SJSA1 (cell line): ENCODE data around the gene KAZN. TPM values are rescaled to one million over a fixed set of nuclear protein-coding genes. Genes with fewer than 3 reads are reported as not detected.

Source experiments
- DNase-seq, 2 experiments: peaks; one replicate each; pipeline ENCODE4 v3.0.0-alpha.2; 2015 to 2020; ENCODE audit warnings: low spot score in 2 of 2, low read depth in 1 of 2
- H3K27ac ChIP-seq: fragments of 250-450 bp; sonication (Bioruptor Pico); 2 replicates; pipeline ENCODE4 v1.5.1; 2020; ENCODE audit warnings: mild to moderate bottlenecking, moderate library complexity
- H3K27me3 ChIP-seq: fragments of 250-450 bp; sonication (Bioruptor Pico); replicated peaks from 2 replicates; pipeline ENCODE4 v1.5.1; 2020; ENCODE audit warnings: mild to moderate bottlenecking, moderate library complexity
- H3K36me3 ChIP-seq: fragments of 250-450 bp; sonication (Bioruptor Pico); 2 replicates; pipeline ENCODE4 v1.5.1; 2020; ENCODE audit warnings: mild to moderate bottlenecking
- H3K4me1 ChIP-seq: fragments of 250-450 bp; sonication (Bioruptor Pico); replicated peaks from 2 replicates; pipeline ENCODE4 v1.6.1; 2021; ENCODE audit warnings: mild to moderate bottlenecking
- H3K4me3 ChIP-seq: fragments of 250-450 bp; sonication (Bioruptor Pico); 2 replicates; pipeline ENCODE4 v1.5.1; 2020; ENCODE audit warnings: mild to moderate bottlenecking
- H3K9me3 ChIP-seq: fragments of 250-450 bp; sonication (Bioruptor Pico); replicated peaks from 2 replicates; pipeline ENCODE4 v1.5.1; 2020; ENCODE audit warnings: mild to moderate bottlenecking
- total RNA-seq: library from RNA; depleted of rRNA; stranded (reverse); fragments of >200 nt; shearing (Covaris generic); gene quantifications from 2 replicates; pipeline ENCODE4 v1.2.3, GENCODE V29; 2014

The KAZN gene
- total RNA-seq, 1 experiment from 2014 or later: 4.2 TPM

DNA sequence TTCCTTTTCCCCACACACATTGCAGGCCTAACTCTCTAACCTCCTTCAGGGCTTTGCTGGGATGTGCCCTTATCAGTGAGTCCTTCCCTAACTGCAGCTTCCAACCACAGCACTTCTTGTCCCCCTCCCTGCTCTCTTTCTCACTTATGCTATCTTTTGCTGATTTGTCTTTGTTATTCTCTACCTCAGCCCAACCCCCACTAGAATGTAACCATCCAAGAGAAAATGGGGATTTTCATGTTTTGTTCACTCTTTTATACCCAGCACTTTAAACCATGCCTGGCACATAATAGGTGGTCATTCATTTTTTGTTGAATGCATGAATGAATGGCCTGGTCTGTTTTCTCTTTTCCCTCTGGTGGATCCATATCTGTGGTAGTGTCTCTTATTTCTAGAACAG, 243.5 kb downstream of the KAZN start:
- peaks cover 21% of the 10 kb centered on the region for H3K4me1 ChIP-seq
- H3K4me3 ChIP-seq: no peak overlapping the region
- DNase-seq: no peak
- peaks cover 9% of the 10 kb centered on the region for H3K9me3 ChIP-seq
- no peaks in the 10 kb centered on the region for H3K27me3 ChIP-seq
- H3K36me3 ChIP-seq: no peaks in the 10 kb centered on the region
- peak overlapping the region; percentile 96 for H3K27ac ChIP-seq

DNA sequence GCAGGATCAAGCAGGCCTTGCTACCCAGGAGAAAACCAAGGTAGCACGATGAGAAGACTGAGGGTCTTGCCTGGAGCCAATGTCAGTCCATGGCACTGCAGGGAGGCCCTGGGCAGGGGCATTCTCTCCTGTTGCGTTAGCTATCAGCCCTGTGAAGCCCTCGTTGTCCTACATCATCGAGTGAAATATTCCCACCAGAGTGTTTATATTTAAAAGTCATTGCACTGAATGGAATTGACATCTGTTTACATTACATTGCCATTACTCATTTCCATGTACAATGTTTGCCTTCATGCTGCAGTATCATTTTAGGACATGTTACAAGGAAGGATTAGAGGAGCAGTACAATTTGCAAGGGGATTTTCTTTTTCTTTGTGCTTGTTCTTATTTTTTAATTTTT, 243.9 kb downstream of the KAZN start:
- peaks cover 9% of the 10 kb centered on the region for H3K9me3 ChIP-seq
- peaks cover 21% of the 10 kb centered on the region for H3K4me1 ChIP-seq
- H3K27ac ChIP-seq: peak overlapping the region; percentile 96
- no peaks in the 10 kb centered on the region for H3K36me3 ChIP-seq
- H3K27me3 ChIP-seq: no peaks in the 10 kb centered on the region
- H3K4me3 ChIP-seq: no peak overlapping the region
- DNase-seq: peak; percentile 80 to 89

DNA sequence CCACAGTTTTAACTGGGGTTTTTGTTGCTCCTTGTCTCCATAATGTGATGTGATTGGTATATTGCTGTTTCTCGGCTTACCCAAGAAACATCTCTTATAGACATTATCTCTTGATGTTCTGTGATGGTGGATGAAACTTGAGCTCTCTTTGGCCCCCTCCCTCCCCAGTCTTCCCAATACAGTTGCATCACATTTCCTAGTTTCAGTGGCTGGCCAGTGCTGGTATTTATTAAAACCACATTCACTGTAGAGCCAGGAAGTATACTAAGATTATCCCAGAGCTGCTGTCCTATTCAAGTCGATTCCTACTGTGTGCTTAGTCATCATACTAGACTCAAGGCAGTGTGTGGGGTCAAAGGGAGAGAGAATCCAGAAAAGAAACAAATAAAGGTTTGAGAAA, 244.4 kb downstream of the KAZN start:
- peak; percentile 61 to 87 for DNase-seq
- Histone ChIP-seq H3K9me3 (peaks cover 9% of the 10 kb centered on the region), H3K27me3 (no peaks in the 10 kb centered on the region), H3K4me3 (no peak overlapping the region), H3K4me1 (peaks cover 21% of the 10 kb centered on the region), H3K27ac (peak overlapping the region; percentile 96), H3K36me3 (no peaks in the 10 kb centered on the region)

DNA sequence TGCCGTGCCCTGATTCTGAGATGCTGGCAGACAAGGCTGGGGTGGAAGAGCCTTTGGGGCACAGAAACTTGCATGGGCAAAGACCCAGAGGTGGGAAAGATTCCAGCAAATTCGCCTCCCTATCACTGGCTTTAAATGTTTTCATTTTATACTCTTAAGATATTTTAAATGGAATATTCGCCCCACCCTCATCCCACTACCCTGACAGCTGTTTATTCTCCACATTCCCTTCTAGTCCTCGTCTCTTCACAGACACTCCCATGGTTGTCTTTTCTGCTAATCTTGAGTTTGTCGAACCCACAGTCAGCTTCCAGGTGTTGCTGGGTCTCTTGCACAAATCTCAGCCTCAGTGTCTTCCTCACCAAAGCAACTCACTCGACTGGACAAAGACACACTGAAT, 245.0 kb downstream of the KAZN start:
- no peak overlapping the region for H3K4me3 ChIP-seq
- H3K27ac ChIP-seq: peak overlapping the region; percentile 96
- DNase-seq: no peak
- H3K9me3 ChIP-seq: peaks cover 9% of the 10 kb centered on the region
- H3K27me3 ChIP-seq: no peaks in the 10 kb centered on the region
- H3K36me3 ChIP-seq: no peaks in the 10 kb centered on the region
- peaks cover 21% of the 10 kb centered on the region for H3K4me1 ChIP-seq

DNA sequence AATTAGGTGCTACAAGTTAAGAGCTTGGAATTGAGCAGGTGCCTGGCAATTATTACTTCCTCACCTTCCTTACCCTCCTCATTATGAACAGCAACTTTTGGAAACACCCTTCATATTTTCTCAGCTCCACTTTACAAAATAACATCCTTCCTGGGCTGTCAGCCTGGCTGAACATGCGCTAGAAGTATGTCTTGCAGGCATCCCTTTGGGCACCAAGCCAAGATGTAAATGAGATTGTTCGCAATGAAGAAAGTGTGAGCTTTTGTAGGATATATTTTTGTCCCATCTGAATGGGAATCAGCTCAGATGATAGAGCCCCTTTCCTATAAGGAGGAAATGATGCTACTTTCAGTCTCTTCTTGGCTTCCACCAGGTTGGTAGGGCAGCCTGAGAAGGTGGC, 245.9 kb downstream of the KAZN start:
- H3K36me3 ChIP-seq: no peaks in the 10 kb centered on the region
- H3K27me3 ChIP-seq: no peaks in the 10 kb centered on the region
- H3K9me3 ChIP-seq: peaks cover 9% of the 10 kb centered on the region
- peaks cover 22% of the 10 kb centered on the region for H3K4me1 ChIP-seq
- no peak for DNase-seq
- H3K27ac ChIP-seq: no peak overlapping the region
- no peak overlapping the region for H3K4me3 ChIP-seq

DNA sequence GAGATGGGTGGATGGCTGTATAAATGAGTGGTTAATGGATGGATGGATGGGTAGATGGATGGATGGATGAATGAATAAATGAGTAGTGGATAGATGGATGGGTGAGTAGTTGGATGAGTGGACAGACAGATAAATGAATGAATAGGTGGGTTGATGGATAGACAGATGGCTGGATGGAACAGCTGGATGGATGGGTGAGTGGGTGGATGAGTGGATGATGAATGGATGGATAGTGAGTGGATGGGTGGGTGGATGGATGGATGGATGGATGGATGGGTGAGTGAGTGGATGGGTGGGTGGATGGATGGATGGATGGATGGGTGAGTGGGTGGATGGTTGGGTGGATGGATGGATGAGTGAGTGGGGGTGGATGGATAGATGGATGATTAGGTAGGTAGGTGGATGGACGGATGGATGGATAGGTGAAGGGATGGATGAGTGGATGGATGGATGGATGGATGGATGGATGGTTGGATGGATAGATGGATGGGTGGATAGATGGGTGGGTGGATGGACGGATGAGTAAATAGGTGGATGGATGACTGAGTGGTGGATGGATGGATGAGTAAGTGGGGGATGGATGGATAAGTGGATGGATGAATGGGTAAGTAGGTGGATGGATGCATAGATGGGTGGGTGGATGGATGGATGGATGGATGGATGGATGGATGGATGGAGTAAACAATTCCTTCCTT, 246.6 kb downstream of the KAZN start:
- DNase-seq: no peak
- Histone ChIP-seq H3K4me3 (no peak overlapping the region), H3K27me3 (no peaks in the 10 kb centered on the region), H3K4me1 (peaks cover 29% of the 10 kb centered on the region), H3K36me3 (no peaks in the 10 kb centered on the region), H3K9me3 (peaks cover 9% of the 10 kb centered on the region), H3K27ac (no peak overlapping the region)

DNA sequence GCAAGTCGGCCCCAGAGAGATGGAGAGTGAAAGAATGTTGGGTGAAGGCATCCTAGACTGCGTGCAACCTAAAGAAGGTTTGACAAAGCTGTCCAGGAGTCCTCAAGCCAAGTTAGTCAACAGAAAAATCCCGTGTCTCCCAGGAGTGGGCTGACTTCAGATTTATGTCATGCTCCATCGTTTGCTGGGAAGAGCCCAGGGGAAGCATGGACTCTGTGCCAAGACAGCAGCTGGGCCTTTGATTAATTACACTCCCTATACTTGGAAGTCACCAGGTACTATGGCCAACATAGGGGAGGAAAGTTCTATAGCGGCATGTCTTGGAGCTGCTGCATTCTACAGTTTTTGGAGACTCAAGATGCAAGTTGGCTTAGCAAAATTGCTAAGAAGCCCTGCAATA, 247.4 kb downstream of the KAZN start:
- Histone ChIP-seq H3K4me3 (no peak overlapping the region), H3K36me3 (no peaks in the 10 kb centered on the region), H3K9me3 (peaks cover 9% of the 10 kb centered on the region), H3K27me3 (no peaks in the 10 kb centered on the region), H3K4me1 (peaks cover 37% of the 10 kb centered on the region), H3K27ac (no peak overlapping the region)
- no peak for DNase-seq

DNA sequence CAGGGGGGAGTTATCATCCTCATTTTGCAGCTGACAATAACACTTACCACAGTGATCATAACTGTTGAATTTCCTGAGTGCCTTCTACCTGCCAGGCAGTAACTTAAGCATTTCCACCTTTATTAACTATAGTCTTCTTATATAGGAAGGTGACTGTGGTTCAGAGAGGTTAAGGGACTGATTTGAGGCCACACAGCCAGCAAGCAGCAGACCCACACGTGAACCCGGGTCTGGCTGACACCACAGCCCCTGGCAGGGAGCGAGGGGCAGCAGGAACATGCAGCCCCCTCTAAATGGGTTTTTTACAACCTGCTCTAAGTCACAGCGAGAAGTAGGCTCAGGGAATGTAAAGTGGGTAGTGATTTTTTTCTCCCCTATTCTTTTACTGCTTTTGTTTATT, 248.2 kb downstream of the KAZN start:
- DNase-seq: no peak
- no peak overlapping the region for H3K4me3 ChIP-seq

DNA sequence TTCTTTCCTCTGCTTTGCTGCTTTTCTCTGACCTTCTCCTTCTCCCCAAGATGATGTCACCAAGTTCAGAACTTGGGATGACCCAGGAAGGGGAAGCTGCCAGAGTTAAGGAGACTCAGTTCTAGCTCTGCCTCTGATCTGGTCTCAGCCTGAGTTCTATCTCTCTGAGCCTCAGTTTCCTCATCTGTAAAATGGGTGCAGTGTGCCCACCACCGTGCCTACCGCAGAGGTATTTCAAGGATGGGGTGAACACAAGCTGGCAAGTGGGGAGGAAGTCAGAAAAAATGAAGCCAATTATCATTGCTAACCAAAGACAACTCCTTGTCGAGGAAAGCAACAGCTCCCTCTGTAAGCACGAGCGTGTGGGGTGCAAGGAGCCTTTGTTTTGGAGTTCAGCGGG, 249.7 kb downstream of the KAZN start:
- H3K36me3 ChIP-seq: no peaks in the 10 kb centered on the region
- no peak overlapping the region for H3K4me3 ChIP-seq
- H3K9me3 ChIP-seq: no peaks in the 10 kb centered on the region
- DNase-seq: no peak
- H3K27ac ChIP-seq: no peak overlapping the region
- H3K4me1 ChIP-seq: peaks cover 23% of the 10 kb centered on the region
- no peaks in the 10 kb centered on the region for H3K27me3 ChIP-seq

More for the DNA sequence above, 248.2 kb downstream of the KAZN start:
- no peak overlapping the region for H3K27ac ChIP-seq
- H3K9me3 ChIP-seq: peaks cover 5% of the 10 kb centered on the region
- H3K27me3 ChIP-seq: no peaks in the 10 kb centered on the region
- peaks cover 36% of the 10 kb centered on the region for H3K4me1 ChIP-seq
- H3K36me3 ChIP-seq: no peaks in the 10 kb centered on the region

DNA sequence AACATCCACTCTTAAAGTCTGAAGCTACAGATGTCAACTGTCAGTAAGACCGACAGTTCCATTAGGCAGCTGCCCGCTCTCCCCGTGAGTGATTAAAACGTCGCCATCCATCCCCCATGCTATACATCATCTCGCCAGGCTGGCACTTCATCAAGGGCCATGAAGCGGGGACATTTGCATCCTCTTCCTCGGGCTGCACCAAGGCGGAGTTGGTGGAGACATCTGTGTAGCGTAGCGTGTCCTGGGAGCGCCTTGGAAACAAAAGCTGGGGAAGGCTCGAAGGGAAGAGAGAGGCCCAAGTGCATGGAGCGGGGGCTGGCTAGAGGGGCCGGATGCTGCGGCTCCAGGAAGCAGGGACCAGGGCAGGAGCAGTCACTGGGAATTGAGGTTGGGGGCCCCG, 250.1 kb downstream of the KAZN start:
- no peak for DNase-seq
- H3K27ac ChIP-seq: no peak overlapping the region

DNA sequence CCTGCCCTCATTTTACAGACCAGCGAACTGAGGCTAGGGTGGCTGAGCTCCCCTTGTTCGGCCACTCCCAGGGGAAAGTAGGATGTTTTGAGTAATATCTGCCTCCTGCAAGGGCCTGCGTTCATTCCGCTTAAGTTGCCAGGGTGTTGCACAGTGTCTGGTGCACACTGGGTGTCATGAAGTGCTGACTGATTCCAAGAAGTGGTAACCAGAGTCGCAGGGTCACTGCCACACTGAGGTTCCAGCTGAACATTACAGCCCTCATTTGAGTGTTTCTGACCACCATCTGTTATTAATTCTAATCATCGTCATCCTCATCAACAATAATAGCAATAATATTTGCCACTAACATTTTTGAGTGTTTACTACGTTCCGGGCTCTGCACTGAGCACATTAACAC, 250.6 kb downstream of the KAZN start:
- no peak for DNase-seq
- Histone ChIP-seq H3K9me3 (no peaks in the 10 kb centered on the region), H3K4me1 (peaks cover 17% of the 10 kb centered on the region), H3K27me3 (no peaks in the 10 kb centered on the region), H3K27ac (no peak overlapping the region), H3K36me3 (no peaks in the 10 kb centered on the region), H3K4me3 (no peak overlapping the region)

More for the DNA sequence above, 250.1 kb downstream of the KAZN start:
- H3K4me1 ChIP-seq: peaks cover 19% of the 10 kb centered on the region
- no peaks in the 10 kb centered on the region for H3K36me3 ChIP-seq
- H3K4me3 ChIP-seq: no peak overlapping the region
- H3K9me3 ChIP-seq: no peaks in the 10 kb centered on the region
- no peaks in the 10 kb centered on the region for H3K27me3 ChIP-seq

DNA sequence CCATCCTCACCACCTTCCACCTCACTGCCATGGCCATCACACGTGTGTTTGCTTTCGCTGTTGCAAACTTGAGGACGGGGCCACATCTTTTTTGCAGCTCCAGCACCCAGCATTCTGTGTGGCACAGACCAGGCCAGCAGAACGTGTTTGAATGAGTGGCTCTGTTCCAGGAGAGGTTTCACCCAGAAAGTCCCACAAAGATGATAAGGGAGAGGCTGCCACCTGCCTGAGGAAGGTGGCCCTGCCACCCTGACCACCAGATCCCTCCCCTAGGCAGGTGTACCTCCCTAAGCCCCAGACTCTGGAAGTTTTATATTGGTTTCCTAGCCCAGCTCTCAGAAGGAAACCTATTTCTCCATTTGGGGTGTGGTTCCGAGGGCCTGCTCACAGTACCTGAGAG, 252.1 kb downstream of the KAZN start:
- no peak overlapping the region for H3K4me3 ChIP-seq
- H3K4me1 ChIP-seq: peaks cover 23% of the 10 kb centered on the region
- no peak overlapping the region for H3K27ac ChIP-seq
- peak in 1 of 2 experiments; percentile 52 for DNase-seq
- H3K9me3 ChIP-seq: no peaks in the 10 kb centered on the region
- H3K27me3 ChIP-seq: no peaks in the 10 kb centered on the region
- no peaks in the 10 kb centered on the region for H3K36me3 ChIP-seq

DNA sequence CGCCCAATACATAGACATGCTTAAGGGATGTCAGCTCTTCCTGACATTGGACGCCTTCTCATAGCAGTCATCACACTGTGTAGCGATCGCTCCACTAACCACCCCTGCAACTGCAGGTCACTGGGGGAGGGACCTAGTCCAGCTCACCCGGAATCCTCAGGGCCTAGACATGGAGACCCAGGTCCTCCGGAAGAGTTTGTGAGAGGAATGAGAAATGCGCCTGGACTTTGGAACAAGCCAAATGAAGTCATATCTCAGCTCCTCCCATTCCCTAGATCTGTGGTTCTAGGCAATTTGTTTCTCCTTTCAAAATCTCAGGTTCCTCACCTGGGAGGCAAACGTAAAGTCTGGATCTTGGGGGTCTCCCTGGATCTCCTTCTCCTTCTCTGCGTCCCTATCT, 253.3 kb downstream of the KAZN start:
- Histone ChIP-seq H3K4me3 (no peak overlapping the region), H3K9me3 (no peaks in the 10 kb centered on the region), H3K36me3 (no peaks in the 10 kb centered on the region), H3K27ac (no peak overlapping the region), H3K27me3 (no peaks in the 10 kb centered on the region), H3K4me1 (peaks cover 23% of the 10 kb centered on the region)
- no peak for DNase-seq

DNA sequence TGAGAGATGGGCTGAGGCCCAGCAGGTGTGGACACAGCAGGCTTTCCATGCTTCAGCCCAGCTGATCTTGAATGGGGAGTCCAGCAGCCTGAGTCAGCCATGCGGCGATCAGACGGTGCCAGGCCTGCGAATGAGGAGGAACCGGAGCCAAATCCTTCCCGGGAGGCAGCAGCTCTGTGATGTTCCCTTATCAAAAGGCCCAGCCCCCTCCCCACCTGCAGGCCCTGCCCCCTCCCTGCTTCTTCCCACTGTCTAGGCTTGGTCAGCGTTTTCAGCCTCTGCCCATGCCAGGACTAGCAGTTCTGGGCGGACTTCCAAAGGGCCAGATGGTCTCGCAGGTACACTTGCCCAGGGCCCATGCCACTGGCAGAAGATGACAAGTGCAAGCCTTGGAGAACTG, 253.8 kb downstream of the KAZN start:
- Histone ChIP-seq H3K36me3 (no peaks in the 10 kb centered on the region), H3K4me1 (peaks cover 23% of the 10 kb centered on the region), H3K27ac (no peak overlapping the region), H3K4me3 (no peak overlapping the region), H3K27me3 (no peaks in the 10 kb centered on the region), H3K9me3 (no peaks in the 10 kb centered on the region)
- no peak for DNase-seq

DNA sequence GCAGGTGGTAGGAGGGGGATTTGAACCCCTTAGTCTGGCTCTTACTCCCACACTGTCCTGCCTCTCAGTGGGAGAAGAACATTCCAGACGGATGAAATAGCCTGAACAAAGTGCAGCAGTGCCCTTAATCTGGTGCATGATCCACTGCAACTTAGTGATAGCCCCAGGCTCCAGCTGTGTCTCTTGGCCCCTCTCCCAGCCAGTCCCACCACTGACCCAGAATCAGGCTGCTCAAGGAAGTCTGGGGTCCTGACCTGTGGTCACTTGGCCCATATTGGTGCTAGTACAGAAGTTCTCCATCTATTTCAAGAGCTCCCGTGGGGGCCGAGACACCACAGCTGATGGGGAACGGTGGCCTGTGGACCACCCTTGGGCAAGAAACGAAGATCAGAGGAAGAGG, 255.0 kb downstream of the KAZN start:
- Histone ChIP-seq H3K4me3 (no peak overlapping the region), H3K27ac (no peak overlapping the region), H3K36me3 (no peaks in the 10 kb centered on the region), H3K27me3 (no peaks in the 10 kb centered on the region), H3K4me1 (peaks cover 23% of the 10 kb centered on the region), H3K9me3 (no peaks in the 10 kb centered on the region)
- no peak for DNase-seq
